H4 (cell line): ENCODE results near the gene HTATSF1. TPM values are rescaled to one million over a fixed set of nuclear protein-coding genes. Genes with fewer than 3 reads are reported as not detected.

Experiments used
- DNase-seq: peaks from one replicate; pipeline ENCODE4 v3.0.0-alpha.2; 2015; ENCODE audit warnings: low spot score
- total RNA-seq: library from RNA; depleted of rRNA; stranded (reverse); fragments of >200 nt; shearing (Covaris generic); gene quantifications from 2 replicates; pipeline ENCODE4 v1.2.3, GENCODE V29; 2014; rRNA removed

The HTATSF1 gene
- total RNA-seq, 1 experiment from 2014 or later: 58.8 TPM

DNA sequence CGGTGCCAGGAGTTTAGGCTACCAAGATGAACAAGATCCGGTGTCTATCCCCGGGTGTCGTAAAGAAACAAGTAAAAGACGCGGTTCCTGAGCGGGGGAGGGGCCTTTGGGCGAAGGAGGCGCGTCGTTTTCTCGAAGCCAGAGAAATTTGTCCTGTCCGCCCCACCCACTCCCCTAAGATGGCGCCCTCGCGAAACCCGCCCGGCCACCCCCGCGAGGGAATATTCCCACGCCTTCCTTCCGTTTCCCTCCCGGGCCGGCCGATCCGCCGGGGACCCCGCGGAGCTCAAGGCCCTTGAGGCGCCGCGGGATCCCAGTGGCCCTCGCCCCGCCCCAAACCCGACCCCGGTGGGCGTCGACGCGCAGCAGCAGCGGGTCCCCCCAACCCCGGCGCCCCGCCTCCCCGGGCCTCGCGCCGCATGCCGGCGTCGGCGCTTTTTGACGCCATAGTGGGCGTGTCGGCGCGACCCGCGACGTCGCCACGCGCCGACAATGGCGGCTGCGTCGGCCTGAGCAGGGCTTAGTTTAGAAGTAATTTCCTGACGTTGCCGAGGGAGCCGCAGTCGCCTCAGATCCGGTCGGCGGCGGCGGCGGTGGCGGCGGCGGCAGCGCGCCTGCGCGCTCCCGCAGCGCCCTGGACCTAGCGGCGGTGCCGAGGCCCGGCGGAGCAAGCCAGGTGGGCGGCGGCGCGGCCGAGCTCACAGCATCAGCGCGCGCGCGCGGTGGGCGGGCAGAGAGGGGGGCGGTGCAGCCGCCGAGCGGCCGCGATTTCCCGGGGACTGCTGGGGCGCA is 432 bp upstream of the HTATSF1 start:
- peak; percentile 80 for DNase-seq

DNA sequence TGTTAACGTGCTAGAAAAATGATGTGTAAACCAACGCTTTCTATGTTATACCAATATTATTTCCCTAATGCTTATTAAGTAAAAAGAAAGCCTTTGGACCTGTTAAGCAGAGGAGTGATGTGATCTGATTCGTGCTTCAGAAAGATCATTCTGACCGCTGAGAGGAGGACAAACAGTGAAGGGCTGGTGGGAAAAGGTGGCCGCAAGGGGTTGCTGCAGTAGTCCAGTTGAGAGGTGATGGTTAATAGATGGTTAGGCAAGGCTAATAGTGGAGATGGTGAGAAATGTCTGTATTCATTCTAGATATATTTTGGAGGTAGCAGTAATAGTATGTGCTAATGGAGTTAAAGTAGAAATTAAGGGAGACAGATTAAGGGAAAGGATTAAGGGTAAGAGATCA is 21.7 kb downstream of the HTATSF1 start:
- DNase-seq: no peak

DNA sequence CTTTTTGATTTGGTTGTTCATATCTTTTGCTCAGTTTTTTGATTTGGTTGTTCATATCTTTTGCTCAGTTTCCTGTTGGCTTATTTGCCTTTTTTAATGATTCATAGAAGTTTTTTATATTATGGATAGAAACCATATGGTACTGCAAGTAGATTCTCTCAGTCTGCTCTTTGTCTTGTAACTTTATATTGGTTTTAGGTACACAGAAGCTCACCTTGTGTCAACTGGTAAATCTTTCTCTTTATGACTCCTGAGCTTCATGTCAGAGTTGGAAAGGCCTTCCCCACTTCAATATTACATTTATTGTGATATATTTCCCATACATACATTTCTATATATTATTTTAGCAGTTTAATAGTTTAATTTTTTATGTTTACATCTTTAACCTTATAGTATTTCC is 26.4 kb downstream of the HTATSF1 start:
- DNase-seq: no peak

DNA sequence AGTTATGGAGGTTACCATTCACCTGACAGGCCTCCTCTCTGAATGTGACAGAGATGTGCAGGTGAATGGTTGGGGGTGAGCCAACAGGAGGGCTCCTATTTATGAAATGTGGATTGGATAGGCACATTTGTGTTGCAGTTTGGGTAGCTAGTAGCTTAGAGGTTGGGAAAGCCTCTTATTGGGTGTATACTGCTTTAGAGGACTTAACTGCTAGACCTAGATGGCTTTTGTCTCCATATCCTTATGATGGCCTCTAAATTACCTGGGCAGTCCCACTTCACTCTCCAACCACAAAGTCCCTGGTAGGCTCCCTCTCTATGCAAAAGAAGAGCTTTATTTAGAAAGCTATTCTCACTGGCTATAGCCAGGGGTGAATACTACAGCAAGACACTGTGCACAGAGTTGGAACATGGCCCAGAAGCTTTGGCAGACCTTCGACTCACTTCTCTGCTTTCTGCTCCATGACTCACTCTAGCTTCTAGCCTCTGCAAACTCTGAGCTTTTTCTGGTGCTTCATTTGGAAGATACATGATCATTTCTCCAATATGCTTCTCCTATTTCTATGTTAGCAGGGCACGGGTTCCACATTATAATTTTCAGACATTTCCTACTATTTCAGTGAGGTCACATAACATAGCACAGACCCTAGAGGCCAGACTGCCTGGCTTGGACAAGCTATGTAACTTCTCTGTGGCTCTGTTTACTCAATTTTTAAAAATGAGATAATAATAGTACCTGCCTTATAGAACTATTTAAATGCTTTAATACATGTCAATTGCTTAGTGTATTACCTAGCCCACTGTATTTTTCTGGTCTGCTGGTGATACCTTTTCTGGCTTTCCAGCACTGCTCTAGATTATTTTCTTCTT is 28.6 kb downstream of the HTATSF1 start:
- peak; percentile 85 for DNase-seq

DNA sequence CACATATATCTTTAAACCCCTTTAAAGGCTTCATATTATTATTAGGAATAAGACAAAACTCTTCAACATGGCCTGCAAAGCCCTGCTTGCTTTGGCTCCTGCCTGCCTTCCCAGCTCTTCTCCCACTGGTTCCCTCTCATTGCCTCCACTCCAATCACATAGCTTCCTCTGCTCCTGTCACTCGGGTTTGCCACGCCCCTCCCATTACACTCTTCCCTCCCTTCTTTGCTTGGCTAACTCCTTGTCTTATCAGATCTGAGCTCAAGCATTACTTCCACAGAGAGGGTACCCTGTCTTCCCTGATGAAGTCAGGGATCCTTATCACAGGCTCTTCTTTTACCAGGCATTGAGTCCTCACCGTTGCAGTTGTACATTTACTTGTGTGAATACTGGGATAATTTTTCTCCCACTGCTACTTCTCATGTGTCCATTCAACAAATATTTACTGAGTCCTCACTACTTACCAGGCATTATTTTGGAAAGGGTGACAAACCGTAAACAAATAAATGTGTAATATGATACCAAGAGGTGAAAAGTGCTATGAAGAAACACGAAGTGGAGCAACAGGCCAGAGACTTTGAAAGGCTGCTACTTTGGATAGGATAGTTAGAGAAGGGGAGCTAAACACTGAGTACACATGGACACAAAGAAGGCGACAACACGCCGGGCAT is 31.4 kb downstream of the HTATSF1 start:
- peak; percentile 30 for DNase-seq

DNA sequence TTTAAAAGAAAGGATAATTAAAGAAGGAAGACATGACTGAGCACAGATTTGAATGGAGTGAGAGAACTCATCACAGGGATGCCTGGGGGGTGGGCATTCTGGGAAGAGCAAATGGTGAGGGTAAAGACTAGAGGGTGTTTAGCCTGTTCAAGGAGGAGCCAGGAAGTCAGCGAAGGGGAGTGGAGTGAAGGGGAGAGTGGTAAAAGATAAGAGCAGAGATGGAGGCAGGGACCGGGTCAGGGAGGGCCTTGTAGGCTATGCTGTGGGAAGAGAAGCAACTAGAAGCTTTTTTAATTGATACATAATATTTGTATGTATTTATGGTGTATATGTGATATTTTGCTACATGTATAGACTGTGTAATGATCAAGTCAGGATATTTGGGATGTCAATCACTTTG is 32.4 kb downstream of the HTATSF1 start:
- DNase-seq: no peak

DNA sequence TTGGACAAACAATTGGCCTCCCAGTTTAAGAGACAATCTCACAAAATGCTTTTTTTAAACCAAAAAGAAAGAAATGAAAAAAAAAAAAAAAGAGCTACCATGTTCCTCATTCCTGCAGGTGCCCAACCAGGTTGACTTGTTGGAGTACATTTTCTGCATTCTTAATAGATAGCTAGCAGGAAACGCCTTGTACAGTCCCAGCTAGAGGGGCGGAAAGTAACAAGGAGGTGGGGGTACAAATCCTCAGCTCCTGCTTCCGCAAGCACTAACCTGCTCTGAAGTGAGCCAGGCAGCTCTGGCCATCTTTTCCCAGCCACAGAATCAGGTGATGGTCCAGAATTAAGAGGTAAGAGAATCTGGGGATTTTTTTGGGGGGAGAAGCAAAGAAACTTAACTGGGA is 34.6 kb downstream of the HTATSF1 start, which contains the start of gene VGLL1:
TSS of gene VGLL1 (plus strand) at position 265 of the 400 bp plus-strand sequence. CDS start 3,806 bp downstream, outside the sequence.
- no peak for DNase-seq

DNA sequence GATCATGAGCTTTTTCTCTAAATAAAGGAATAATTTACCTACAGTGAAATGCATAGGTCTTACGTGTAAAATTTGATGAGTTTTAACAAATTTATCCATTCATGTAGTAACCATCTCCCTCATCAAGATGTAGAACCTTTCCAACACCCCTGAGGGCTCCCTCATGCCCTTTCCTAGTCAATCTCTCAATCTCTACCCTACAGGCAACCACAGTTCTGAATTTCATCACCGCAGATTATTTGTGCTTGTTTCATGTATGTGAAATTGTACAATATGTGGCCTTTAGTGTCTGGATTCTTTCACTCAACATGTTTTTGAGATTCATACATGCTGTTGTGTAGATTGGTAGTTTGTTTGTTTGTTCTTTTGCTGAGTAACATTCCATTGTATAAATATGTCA is 36.7 kb downstream of the HTATSF1 start:
- no peak for DNase-seq

DNA sequence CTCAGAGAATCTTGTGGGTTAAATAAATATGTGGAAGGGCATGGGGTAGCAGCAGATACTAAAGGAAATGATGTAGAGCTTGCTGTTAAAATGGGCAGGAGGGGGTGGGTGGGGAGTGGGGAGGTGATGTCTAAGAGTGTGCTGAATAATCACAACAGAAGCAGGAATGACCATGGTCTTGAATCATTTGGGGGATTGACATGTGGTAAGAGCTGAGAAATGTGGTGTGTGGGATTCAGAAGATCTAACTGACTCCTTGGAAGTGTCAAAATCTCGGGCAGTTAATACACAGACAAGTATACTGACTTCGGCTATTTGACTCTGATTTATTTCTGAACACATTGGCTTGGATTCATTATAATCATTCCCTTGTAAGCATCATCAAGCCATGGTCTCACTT is 41.4 kb downstream of the HTATSF1 start:
- no peak for DNase-seq

DNA sequence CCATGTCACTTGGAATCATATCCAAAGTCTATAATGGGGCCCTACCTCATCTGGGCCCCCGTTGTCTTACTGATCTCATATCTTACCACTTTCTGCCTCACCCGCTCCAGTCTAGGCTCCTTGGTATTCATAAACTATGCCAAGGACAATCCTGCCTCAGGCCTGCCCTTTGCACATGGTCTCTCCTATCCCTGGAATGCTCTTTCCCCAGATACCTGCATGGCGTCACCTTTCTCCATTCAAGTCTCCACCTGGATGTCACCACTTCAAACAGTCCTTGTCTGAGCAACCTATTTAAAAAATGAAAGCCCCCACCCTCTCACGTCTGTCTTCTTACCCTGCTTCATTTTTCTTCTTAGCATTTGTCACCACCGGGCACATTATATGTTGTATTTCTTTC is 42.8 kb downstream of the HTATSF1 start:
- DNase-seq: no peak

DNA sequence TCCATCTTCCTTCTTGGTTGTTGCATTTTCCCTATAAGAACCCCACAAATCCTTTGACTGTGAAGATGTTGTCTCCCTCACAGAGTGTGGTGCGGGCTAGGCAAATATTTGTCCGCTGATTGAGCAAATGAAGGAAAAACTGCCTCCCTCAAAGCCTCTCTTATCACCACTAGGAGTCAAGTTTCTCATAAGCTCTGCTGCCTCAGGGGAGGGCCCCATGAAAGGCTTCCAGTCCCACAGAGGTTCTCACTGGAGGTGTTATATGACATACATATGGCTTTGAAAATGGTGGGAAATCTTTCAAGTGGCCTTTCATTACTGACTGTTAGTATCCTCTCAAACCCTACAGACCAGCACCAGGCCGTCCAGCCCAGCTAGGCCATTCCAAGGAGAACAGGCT is 43.9 kb downstream of the HTATSF1 start:
- peak; percentile 3 for DNase-seq

DNA sequence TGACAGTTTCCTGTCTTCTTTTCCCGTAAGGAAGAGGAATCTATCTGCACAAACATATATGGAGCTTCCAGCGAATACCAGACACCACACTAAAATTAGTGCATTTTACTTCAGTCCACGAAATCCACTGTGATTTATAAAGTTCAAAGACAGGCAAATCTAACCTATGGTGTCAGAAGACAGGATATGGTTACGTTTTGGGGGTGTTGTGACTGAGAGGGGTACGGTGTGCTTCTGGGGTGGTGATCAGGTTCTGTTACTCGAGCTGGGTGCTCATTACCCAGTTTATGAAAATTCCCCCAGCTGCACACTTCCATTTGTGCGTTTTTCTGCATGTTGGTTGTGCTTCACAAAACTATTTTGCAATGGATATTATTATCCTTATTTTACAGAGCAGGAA is 44.9 kb downstream of the HTATSF1 start:
- DNase-seq: no peak

DNA sequence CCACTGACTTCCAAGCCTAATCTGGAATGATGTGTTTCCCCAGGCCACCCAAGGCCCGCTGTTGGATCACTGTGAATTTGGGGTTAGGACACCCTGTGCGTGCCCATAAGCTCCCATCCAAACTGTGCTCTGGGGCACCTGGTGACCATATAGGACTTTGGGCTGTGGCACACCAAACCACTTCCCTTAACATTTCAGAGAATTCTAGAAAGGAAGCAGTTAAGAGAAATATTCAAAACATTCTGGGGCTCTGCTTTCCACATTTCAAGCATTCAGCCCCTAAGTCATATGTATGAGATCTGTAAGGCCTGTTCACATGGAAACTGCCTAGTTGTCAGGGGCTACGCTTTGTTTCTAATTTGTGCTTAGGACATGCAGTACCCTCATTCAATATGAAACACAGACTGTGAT is 49.0 kb downstream of the HTATSF1 start:
- no peak for DNase-seq

DNA sequence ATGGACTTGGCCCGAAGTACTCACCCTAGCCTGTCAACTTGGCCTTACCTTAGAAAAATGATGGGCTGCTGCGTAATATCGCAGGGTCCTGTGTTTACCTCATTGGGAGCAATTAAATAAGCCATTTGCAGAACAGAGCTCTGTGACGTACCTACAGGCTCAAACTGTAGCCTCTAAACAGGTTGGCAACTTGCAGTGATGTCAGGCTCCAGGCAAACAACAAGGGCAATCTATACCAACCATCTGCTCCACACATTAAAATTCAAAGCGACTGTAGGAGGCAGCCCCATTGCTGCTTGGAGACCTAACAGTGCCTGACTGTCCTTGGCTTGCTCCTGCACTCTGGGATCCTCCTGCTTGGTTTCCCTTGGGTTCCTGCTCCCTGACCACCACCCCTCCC is 51.8 kb downstream of the HTATSF1 start:
- DNase-seq: no peak

DNA sequence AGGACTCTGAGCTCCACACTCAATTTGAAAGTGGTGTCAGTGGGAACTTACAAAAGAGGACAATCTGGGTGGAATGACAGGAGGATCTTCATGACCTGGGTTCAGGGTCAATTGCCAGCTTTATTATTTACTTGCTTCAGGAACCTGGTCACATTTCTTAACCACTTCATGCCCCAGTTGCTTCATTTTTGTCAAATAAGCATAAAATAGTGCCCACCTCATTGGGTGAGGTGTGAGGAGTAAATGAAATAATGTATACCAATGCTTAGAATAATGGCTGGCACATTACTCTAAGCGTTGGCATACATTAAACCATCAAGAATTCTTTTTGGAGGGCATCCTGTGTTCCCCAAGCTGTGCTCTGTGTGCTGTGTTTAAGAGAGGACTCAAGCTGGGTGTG is 54.0 kb downstream of the HTATSF1 start:
- no peak for DNase-seq

DNA sequence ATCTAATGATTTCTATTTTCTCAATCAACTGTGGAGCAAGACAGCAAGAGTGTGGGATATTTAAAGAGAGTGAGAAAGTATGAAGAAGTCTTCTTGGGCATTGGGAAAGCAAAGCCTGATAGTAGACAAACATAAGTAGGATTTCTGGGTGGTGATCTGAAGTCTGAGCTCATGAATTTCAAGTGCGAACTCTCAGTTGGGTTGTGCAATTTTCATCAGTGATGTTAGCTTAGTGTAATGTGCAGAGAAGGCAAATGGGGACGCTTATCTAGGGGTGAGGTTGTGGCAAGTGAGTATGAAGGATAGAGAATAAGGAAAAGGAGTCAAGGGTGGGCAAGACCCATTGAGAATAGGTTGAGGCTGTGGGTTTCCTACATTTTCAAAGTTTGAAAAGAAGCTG is 58.3 kb downstream of the HTATSF1 start:
- DNase-seq: no peak

Other genes starting within 250 kb of the HTATSF1 start
- 17.9 and 19.3 TPM in 2 replicates for gene MAP7D3, start 246.2 kb upstream of the HTATSF1 start, total RNA-seq
- not detected in 2 replicates for gene ADGRG4, start 196.6 kb upstream of the HTATSF1 start, total RNA-seq
- gene BRS3, start 9.6 kb upstream of the HTATSF1 start, total RNA-seq: not detected in 2 replicates
- not detected in 2 replicates for gene VGLL1, start 34.6 kb downstream of the HTATSF1 start, total RNA-seq
- not detected in 2 replicates for gene CD40LG, start 150.6 kb downstream of the HTATSF1 start, total RNA-seq